IMR-90 (cell line): ENCODE data around the gene ADAMTS17. TPM values are rescaled to one million over a fixed set of nuclear protein-coding genes. Genes with fewer than 3 reads are reported as not detected.

Experiments
- ATAC-seq: fragments of 200-7000 bp; cut with Tn5 transposase; 2 replicates; pipeline ENCODE4 v1.9.1; 2020; ENCODE audit warnings: low read depth, mild to moderate bottlenecking, moderate library complexity
- BruUV-seq: library from RNA; stranded (reverse); fragments of 400-500 nt; replicated peaks from 2 replicates; lab custom pipeline; 2021; lab: Mats Ljungman, UMichigan
- CTCF ChIA-PET: fragments of 300-600 bp; formaldehyde crosslinking; extraction: SDS; loops from one replicate; lab custom pipeline; 2021; ENCODE audit warnings: antibody characterized with exemption; lab: Yijun Ruan, JAX
- POLR2A ChIA-PET: fragments of 300-600 bp; sonication (Branson Sonifier 250); formaldehyde crosslinking; loops from one replicate; lab custom pipeline; 2022; ENCODE audit warnings: antibody characterized with exemption; ENCODE audit not compliant: unreplicated experiment; lab: Charles Lee
- DNase-seq: peaks from one replicate; pipeline ENCODE4 v3.0.0; 2013
- H2AFZ ChIP-seq: replicated peaks from 2 replicates; pipeline ENCODE3; 2013; ENCODE audit warnings: low read length, mild to moderate bottlenecking; ENCODE audit not compliant: poor library complexity
- H2AK5ac ChIP-seq: 2 replicates; pipeline ENCODE4 v1.6.1; 2013; ENCODE audit warnings: low read depth, low read length, inconsistent platforms
- H2AK9ac ChIP-seq: replicated peaks from 2 replicates; pipeline ENCODE3; 2013; ENCODE audit warnings: mild to moderate bottlenecking, low read depth, low read length, moderate library complexity; ENCODE audit not compliant: poor library complexity
- H2BK120ac ChIP-seq: 2 replicates; pipeline ENCODE4 v1.6.1; 2013; ENCODE audit warnings: low read depth, low read length, inconsistent platforms
- H2BK15ac ChIP-seq: 3 replicates; pipeline ENCODE4 v1.6.1; 2013; ENCODE audit warnings: low read depth, low read length, inconsistent platforms
- H2BK20ac ChIP-seq: 2 replicates; pipeline ENCODE4 v1.6.1; 2013; ENCODE audit warnings: low read depth, mild to moderate bottlenecking, inconsistent platforms, low read length, moderate library complexity
- H2BK5ac ChIP-seq: 2 replicates; pipeline ENCODE4 v1.6.1; 2013; ENCODE audit warnings: mild to moderate bottlenecking, low read depth, low read length, inconsistent platforms; ENCODE audit not compliant: poor library complexity, severe bottlenecking
- H3K14ac ChIP-seq: replicated peaks from 2 replicates; pipeline ENCODE4 v1.6.1; 2013; ENCODE audit warnings: low read depth, low read length, inconsistent platforms
- H3K18ac ChIP-seq: 2 replicates; pipeline ENCODE4 v1.6.1; 2013; ENCODE audit warnings: low read depth, low read length, control low read depth
- H3K23ac ChIP-seq: 2 replicates; pipeline ENCODE4 v1.6.1; 2013; ENCODE audit warnings: low read depth, low read length, inconsistent platforms
- H3K27ac ChIP-seq: 2 replicates; pipeline ENCODE4 v1.5.1; 2013; ENCODE audit warnings: mild to moderate bottlenecking, control low read depth, low read length; ENCODE audit not compliant: insufficient read depth
- H3K27me3 ChIP-seq: 2 replicates; pipeline ENCODE4 v1.6.1; 2013; ENCODE audit warnings: low read length; ENCODE audit not compliant: control insufficient read depth, insufficient read depth
- H3K36me3 ChIP-seq: 2 replicates; pipeline ENCODE4 v1.6.1; 2013; ENCODE audit warnings: low read length, mixed read lengths; ENCODE audit not compliant: control insufficient read depth, insufficient read depth
- H3K4ac ChIP-seq: 2 replicates; pipeline ENCODE4 v1.6.1; 2013; ENCODE audit warnings: low read depth, low read length, inconsistent platforms
- H3K4me1 ChIP-seq: 2 replicates; pipeline ENCODE4 v1.6.1; 2013; ENCODE audit warnings: low read length, mixed read lengths; ENCODE audit not compliant: control insufficient read depth, insufficient read depth
- H3K4me2 ChIP-seq: 2 replicates; pipeline ENCODE4 v1.6.1; 2013; ENCODE audit warnings: low read depth, mild to moderate bottlenecking, control low read depth, low read length, moderate library complexity
- H3K4me3 ChIP-seq: 2 replicates; pipeline ENCODE4 v1.5.1; 2013; ENCODE audit warnings: low read depth, mild to moderate bottlenecking, control low read depth, low read length, moderate library complexity; ENCODE audit not compliant: insufficient read depth
- H3K56ac ChIP-seq: 2 replicates; pipeline ENCODE4 v1.6.1; 2013; ENCODE audit warnings: low read length, inconsistent platforms; ENCODE audit not compliant: insufficient read depth; ENCODE audit errors: extremely low read depth
- H3K79me1 ChIP-seq, 2 experiments: 2 replicates each; pipeline ENCODE4 v1.6.1; 2013; ENCODE audit warnings: low read length in 2 of 2, inconsistent platforms in 1 of 2, low read depth in 1 of 2
- H3K9ac ChIP-seq: 2 replicates; pipeline ENCODE4 v1.6.1; 2013; ENCODE audit warnings: low read depth, low read length, control low read depth
- H3K9me1 ChIP-seq: 2 replicates; pipeline ENCODE4 v1.6.1; 2013; ENCODE audit warnings: low read length, inconsistent platforms; ENCODE audit not compliant: insufficient read depth
- H3K9me3 ChIP-seq: 2 replicates; pipeline ENCODE4 v1.6.1; 2013; ENCODE audit warnings: low read length; ENCODE audit not compliant: control insufficient read depth, insufficient read depth
- H4K20me1 ChIP-seq: 2 replicates; pipeline ENCODE4 v1.6.1; 2013; ENCODE audit warnings: low read length, inconsistent platforms; ENCODE audit not compliant: insufficient read depth
- H4K5ac ChIP-seq: 2 replicates; pipeline ENCODE4 v1.6.1; 2013; ENCODE audit warnings: mild to moderate bottlenecking, low read depth, low read length, control low read depth
- H4K8ac ChIP-seq, 2 experiments: 2 replicates each; pipeline ENCODE4 v1.6.1; 2013; ENCODE audit warnings: low read depth in 2 of 2, low read length in 2 of 2, control low read depth in 1 of 2, inconsistent platforms in 1 of 2
- H4K91ac ChIP-seq: 2 replicates; pipeline ENCODE4 v1.6.1; 2013; ENCODE audit warnings: low read depth, low read length, inconsistent platforms; ENCODE audit not compliant: insufficient read depth
- BHLHE40 ChIP-seq: fragments of 150-350 bp; IDR thresholded peaks from 2 replicates; pipeline ENCODE4 v1.6.1; 2016; ENCODE audit warnings: mild to moderate bottlenecking, low read depth, low read length
- CEBPB ChIP-seq: IDR thresholded peaks from 2 replicates; pipeline ENCODE4 v1.6.1; 2012; ENCODE audit warnings: low read depth, low read length, improper control_type of control experiment
- CHD1 ChIP-seq: IDR thresholded peaks from 2 replicates; pipeline ENCODE4 v1.6.1; 2012; ENCODE audit warnings: low read depth, low read length, improper control_type of control experiment
- FOS ChIP-seq: fragments of 150-350 bp; IDR thresholded peaks from 2 replicates; pipeline ENCODE4 v1.6.1; 2016; ENCODE audit warnings: low read depth, low read length
- MAFK ChIP-seq: IDR thresholded peaks from 2 replicates; pipeline ENCODE4 v1.6.1; 2012; ENCODE audit warnings: low read depth, low read length, improper control_type of control experiment
- MAZ ChIP-seq: IDR thresholded peaks from 2 replicates; pipeline ENCODE4 v1.6.1; 2012; ENCODE audit warnings: low read depth, mild to moderate bottlenecking, low read length, improper control_type of control experiment, moderate library complexity, borderline replicate concordance
- MXI1 ChIP-seq: IDR thresholded peaks from 2 replicates; pipeline ENCODE4 v1.6.1; 2012; ENCODE audit warnings: low read depth, mild to moderate bottlenecking, low read length, moderate library complexity, borderline replicate concordance
- NFE2L2 ChIP-seq: fragments of 150-350 bp; IDR thresholded peaks from 2 replicates; pipeline ENCODE4 v1.6.1; 2016; ENCODE audit warnings: low read depth, mild to moderate bottlenecking, low read length
- POLR2A ChIP-seq: IDR thresholded peaks from 2 replicates; pipeline ENCODE4 v1.6.1; 2012; ENCODE audit warnings: mild to moderate bottlenecking, low read depth, low read length
- RAD21 ChIP-seq: IDR thresholded peaks from 2 replicates; pipeline ENCODE4 v1.6.1; 2012; ENCODE audit warnings: low read length, improper control_type of control experiment
- RCOR1 ChIP-seq: IDR thresholded peaks from 2 replicates; pipeline ENCODE4 v1.6.1; 2012; ENCODE audit warnings: mild to moderate bottlenecking, low read length, improper control_type of control experiment; ENCODE audit not compliant: insufficient replicate concordance
- RFX5 ChIP-seq: IDR thresholded peaks from 2 replicates; pipeline ENCODE4 v1.8.0; 2012; ENCODE audit warnings: low read depth, mild to moderate bottlenecking, low read length, moderate library complexity
- SMC3 ChIP-seq: fragments of 150-350 bp; IDR thresholded peaks from 2 replicates; pipeline ENCODE4 v1.6.1; 2016; ENCODE audit warnings: low read depth, mild to moderate bottlenecking, antibody characterized with exemption, low read length, moderate library complexity
- WGBS, 2 experiments: methylation state at CpG; one replicate each; pipeline versions ENCODE4 v1.1.5 to v1.1.7; 2013; ENCODE audit warnings: missing lambda C conversion rate in 2 of 2; ENCODE audit not compliant: insufficient read length in 1 of 2; ENCODE audit errors: extremely low coverage in 2 of 2; 5-methylcytosine and 5-hydroxymethylcytosine counted together
- dilution Hi-C: fragments of 300-500 bp; cut with HindIII; formaldehyde crosslinking; loops from one replicate; pipeline ENCODE4 v1.14.3; 2018; ENCODE audit warnings: low sequenced_read_pairs; ENCODE audit not compliant: unreplicated experiment
- in situ Hi-C: fragments of 300-500 bp; cut with MboI; formaldehyde crosslinking; loops from 3 replicates; pipeline ENCODE4 v1.14.3; 2019; ENCODE audit warnings: low sequenced_read_pairs, inconsistent platforms, mixed read lengths
- intact Hi-C: fragments of 100-400 bp; cut with micrococcal nuclease; formaldehyde crosslinking; loops from 2 replicates; pipeline ENCODE4 v1.10.0; 2022
- polyA plus RNA-seq, 3 experiments: library from polyadenylated mRNA; depleted of rRNA; stranded (reverse); fragments of >200 nt; gene quantifications; 2 replicates each; pipeline ENCODE4 v1.2.3, GENCODE V29; 2012; ENCODE audit warnings: low replicate concordance in 1 of 3
- total RNA-seq: library from RNA; depleted of rRNA; stranded (reverse); fragments of >200 nt; gene quantifications from 2 replicates; pipeline ENCODE4 v1.2.3, GENCODE V29; 2012
- TF ChIP-seq, protein P1 (sequence below): conservative IDR thresholded peaks from 2 replicates; pipeline ENCODE4 v1.5.1; 2012; ENCODE audit warnings: mild to moderate bottlenecking, low read depth, low read length, improper control_type of control experiment
- TF ChIP-seq, protein P2 (sequence below): fragments of 150-350 bp; IDR thresholded peaks from 2 replicates; pipeline ENCODE4 v1.6.1; 2016; ENCODE audit warnings: low read depth, mild to moderate bottlenecking, low read length, moderate library complexity, borderline replicate concordance
- TF ChIP-seq, protein P3 (sequence below): fragments of 150-350 bp; IDR thresholded peaks from 2 replicates; pipeline ENCODE4 v1.6.1; 2017; ENCODE audit warnings: mild to moderate bottlenecking, antibody characterized with exemption, low read length, low read depth

Gene ADAMTS17
- total and polyA plus RNA-seq, 2 of the 4 experiments (the other 2 are of a cell fraction): 0.03 TPM; not detected in 1

DNA sequence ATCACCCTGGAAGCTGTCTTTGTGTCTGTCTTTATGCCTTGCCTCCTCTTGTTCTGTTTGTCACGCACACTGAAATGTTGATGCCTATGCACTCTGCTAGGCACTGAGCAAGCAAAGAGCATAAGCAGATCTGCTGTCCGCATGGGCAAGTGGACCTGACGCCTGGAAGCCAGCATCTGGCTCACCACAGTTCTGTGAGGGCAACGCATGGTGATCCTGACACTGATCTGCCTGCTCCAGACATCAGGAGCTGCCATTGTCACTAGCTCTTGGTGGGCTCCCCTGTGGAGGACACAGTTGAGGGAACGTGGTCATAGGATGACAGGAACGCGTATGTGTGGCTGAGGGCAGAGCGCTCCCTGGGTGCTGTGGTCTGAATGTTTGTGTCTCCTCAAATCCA, 234.6 kb downstream of the ADAMTS17 start:
- DNase-seq: no peak

More for the DNA sequence above, 234.6 kb downstream of the ADAMTS17 start:
- Histone ChIP-seq H3K9me3 (no peaks in the 10 kb centered on the region; the same call in 1 of the 2 replicates), H3K27me3 (no peaks in the 10 kb centered on the region), H2BK20ac (no peak overlapping the region), H3K4me1 (peaks cover 14% of the 10 kb centered on the region), H4K8ac (no peak overlapping the region), H2AK5ac (no peak overlapping the region), H3K9ac (no peak overlapping the region), H3K27ac (no peak overlapping the region), H3K79me1 (no peaks in the 10 kb centered on the region), H4K20me1 (no peaks in the 10 kb centered on the region), H3K14ac (no peak overlapping the region), H3K56ac (no peak overlapping the region), H2BK120ac (peak overlapping the region; percentile 23; the same call in 1 of the 2 replicates), H2AFZ (peak overlapping the region; percentile 60), H2BK5ac (no peak overlapping the region), H3K23ac (no peak overlapping the region), H3K9me1 (peaks cover 13% of the 10 kb centered on the region), H3K4me3 (no peak overlapping the region), H3K18ac (no peak overlapping the region), H3K4ac (no peak overlapping the region; the same call in 1 of the 2 replicates), H4K91ac (peak overlapping the region; percentile 27; the same call in 1 of the 2 replicates), H2BK15ac (no peak overlapping the region), H4K5ac (no peak overlapping the region), H3K4me2 (no peak overlapping the region), H3K36me3 (no peaks in the 10 kb centered on the region), H2AK9ac (no peak overlapping the region)
- WGBS, 2 experiments: 96% methylated on average over 4 of the region's 8 CpGs; no CpG with 5 or more reads in 1 of the 2 experiments
- ChIA-PET POLR2A (no interaction called here), CTCF (no interaction called here)
- no TSS peak for BruUV-seq
- dilution Hi-C loops (no loop called here), intact Hi-C loops (no loop called here), in situ Hi-C loops (loop anchor here (25.0 kb wide), 1 partner anchor 845 kb away; the partner anchor contains the start of gene LRRC28)
- ATAC-seq: no peak
- TF ChIP-seq POLR2A (no peak), MXI1 (no peak), RCOR1 (no peak), SMC3 (no peak), RAD21 (no peak), MAZ (no peak), NFE2L2 (no peak), CHD1 (no peak), CEBPB (no peak), BHLHE40 (no peak), FOS (no peak), RFX5 (no peak), MAFK (no peak)
- TF ChIP-seq, protein P1, sequence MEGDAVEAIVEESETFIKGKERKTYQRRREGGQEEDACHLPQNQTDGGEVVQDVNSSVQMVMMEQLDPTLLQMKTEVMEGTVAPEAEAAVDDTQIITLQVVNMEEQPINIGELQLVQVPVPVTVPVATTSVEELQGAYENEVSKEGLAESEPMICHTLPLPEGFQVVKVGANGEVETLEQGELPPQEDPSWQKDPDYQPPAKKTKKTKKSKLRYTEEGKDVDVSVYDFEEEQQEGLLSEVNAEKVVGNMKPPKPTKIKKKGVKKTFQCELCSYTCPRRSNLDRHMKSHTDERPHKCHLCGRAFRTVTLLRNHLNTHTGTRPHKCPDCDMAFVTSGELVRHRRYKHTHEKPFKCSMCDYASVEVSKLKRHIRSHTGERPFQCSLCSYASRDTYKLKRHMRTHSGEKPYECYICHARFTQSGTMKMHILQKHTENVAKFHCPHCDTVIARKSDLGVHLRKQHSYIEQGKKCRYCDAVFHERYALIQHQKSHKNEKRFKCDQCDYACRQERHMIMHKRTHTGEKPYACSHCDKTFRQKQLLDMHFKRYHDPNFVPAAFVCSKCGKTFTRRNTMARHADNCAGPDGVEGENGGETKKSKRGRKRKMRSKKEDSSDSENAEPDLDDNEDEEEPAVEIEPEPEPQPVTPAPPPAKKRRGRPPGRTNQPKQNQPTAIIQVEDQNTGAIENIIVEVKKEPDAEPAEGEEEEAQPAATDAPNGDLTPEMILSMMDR: no peak
- TF ChIP-seq, protein P2, sequence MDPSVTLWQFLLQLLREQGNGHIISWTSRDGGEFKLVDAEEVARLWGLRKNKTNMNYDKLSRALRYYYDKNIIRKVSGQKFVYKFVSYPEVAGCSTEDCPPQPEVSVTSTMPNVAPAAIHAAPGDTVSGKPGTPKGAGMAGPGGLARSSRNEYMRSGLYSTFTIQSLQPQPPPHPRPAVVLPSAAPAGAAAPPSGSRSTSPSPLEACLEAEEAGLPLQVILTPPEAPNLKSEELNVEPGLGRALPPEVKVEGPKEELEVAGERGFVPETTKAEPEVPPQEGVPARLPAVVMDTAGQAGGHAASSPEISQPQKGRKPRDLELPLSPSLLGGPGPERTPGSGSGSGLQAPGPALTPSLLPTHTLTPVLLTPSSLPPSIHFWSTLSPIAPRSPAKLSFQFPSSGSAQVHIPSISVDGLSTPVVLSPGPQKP: no peak
- TF ChIP-seq, protein P3, sequence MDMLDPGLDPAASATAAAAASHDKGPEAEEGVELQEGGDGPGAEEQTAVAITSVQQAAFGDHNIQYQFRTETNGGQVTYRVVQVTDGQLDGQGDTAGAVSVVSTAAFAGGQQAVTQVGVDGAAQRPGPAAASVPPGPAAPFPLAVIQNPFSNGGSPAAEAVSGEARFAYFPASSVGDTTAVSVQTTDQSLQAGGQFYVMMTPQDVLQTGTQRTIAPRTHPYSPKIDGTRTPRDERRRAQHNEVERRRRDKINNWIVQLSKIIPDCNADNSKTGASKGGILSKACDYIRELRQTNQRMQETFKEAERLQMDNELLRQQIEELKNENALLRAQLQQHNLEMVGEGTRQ: no peak
